ENCODE data around the gene DLEU7.

DNA sequence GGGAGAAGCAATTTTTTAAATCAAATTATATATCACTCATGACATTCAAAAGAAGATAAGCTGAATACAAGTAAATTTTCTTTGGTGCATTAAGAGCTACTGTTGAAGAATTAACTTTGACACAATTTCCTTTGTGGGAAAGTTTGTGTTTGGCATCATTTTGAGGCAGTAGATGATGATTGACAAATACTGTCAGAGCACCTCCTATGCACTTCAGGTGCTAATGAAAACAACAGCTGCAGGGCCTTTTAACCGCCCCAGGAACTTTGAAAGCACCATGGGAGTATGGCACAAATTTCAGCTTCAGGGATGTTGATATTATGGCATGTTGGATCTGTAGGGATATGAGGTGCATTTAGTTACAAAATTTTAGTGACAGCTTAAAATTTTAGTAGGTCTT is 21.0 kb upstream of the DLEU7 start:
- no peak for TF ChIP-seq RARB (CRISPR knock-in tag; IDR thresholded peaks at IDR 0.05)
- TF ChIP-seq PATZ1 (CRISPR knock-in tag; IDR thresholded peaks at IDR 0.05; ENCODE audit: borderline replicate concordance) = no peak
- TF ChIP-seq ZFP30 (CRISPR knock-in tag; IDR thresholded peaks at IDR 0.05) = no peak

Data from SK-N-SH treated with all-trans-retinoic acid at 6 μM for 48 hours (cell line).